HUES6 (cell line): ENCODE results near the gene INHBC.
"Not testable (repeated sequence)": the region's sequence is repeated elsewhere in the genome, so short reads cannot be mapped to it uniquely, and the experiment has no call there.

ENCODE experiments used
- H3K27ac ChIP-seq: 2 replicates; pipeline ENCODE4 v1.7.0; 2013; ENCODE audit warnings: low read depth, mild to moderate bottlenecking, low read length, inconsistent platforms
- H3K27me3 ChIP-seq: 2 replicates; pipeline ENCODE4 v1.6.1; 2013; ENCODE audit warnings: low read length; ENCODE audit not compliant: control insufficient read depth, insufficient read depth
- H3K36me3 ChIP-seq: 2 replicates; pipeline ENCODE4 v1.6.1; 2013; ENCODE audit warnings: low read length; ENCODE audit not compliant: control insufficient read depth, insufficient read depth
- H3K4me1 ChIP-seq: 2 replicates; pipeline ENCODE4 v1.6.1; 2013; ENCODE audit warnings: low read length; ENCODE audit not compliant: control insufficient read depth, insufficient read depth
- H3K4me3 ChIP-seq: 2 replicates; pipeline ENCODE4 v1.5.1; 2013; ENCODE audit warnings: low read depth, low read length
- H3K9ac ChIP-seq: one replicate; pipeline ENCODE4 v1.6.1; 2013; ENCODE audit warnings: mild to moderate bottlenecking, low read length
- H3K9me3 ChIP-seq: 2 replicates; pipeline ENCODE4 v1.6.1; 2013; ENCODE audit warnings: low read depth, low read length; ENCODE audit not compliant: control insufficient read depth, insufficient read depth

Gene INHBC

DNA sequence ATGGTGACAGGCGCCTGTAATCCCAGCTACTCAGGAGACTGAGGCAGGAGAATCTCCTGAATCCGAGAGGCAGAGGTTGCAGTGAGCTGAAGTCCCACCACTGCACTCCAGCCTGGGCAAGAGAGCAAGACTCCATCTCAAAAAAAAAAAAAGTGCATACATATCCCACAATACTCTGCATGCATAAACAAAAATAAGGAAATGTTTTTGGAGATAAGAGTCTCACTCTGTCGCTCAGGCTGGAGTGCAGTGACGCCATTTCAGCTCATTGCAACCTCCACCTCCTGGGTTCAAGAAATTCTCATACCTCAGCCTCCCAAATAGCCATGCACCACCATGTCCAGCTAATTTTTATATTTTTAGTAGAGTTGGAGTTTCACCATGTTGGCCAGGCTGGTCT, 32.4 kb upstream of the INHBC start:
- H3K4me3 ChIP-seq, H3K27me3 ChIP-seq, H3K9ac ChIP-seq, H3K36me3 ChIP-seq, H3K9me3 ChIP-seq, H3K27ac ChIP-seq, H3K4me1 ChIP-seq: not testable (repeated sequence)

GRCh38 chr12:57404966-57405640, 29.5 kb upstream of the INHBC start:
- no peaks in the 10 kb centered on the region for H3K36me3 ChIP-seq
- no peaks in the 10 kb centered on the region for H3K27me3 ChIP-seq
- no peak overlapping the region for H3K4me3 ChIP-seq
- H3K27ac ChIP-seq: no peak overlapping the region
- H3K9me3 ChIP-seq: no peaks in the 10 kb centered on the region
- H3K4me1 ChIP-seq: no peaks in the 10 kb centered on the region
- H3K9ac ChIP-seq: no peak overlapping the region

DNA sequence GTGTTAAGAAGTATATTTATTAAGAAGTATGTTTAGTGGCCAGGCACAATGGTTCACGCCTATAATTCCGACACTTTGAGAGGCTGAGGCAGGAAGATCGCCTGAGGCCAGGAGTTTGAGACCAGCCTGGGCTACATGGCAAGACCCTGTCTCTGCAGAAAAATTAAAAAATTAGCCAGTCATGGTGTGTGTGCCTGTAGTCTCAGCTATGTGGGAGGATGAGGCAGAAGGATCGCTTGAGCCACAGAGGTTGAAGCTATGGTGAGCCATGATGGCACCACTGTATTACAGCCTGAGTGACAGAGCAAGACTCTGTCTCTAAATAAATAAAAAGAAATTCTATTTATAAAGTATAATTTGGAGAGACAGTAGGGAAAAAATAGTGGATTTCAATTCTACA, 24.1 kb upstream of the INHBC start:
- no peak overlapping the region for H3K9ac ChIP-seq
- H3K36me3 ChIP-seq: no peaks in the 10 kb centered on the region
- no peaks in the 10 kb centered on the region for H3K27me3 ChIP-seq
- H3K4me3 ChIP-seq: no peak overlapping the region
- H3K27ac ChIP-seq: no peak overlapping the region
- H3K9me3 ChIP-seq: no peaks in the 10 kb centered on the region
- peaks cover 3% of the 10 kb centered on the region; the same call in 1 of the 2 replicates for H3K4me1 ChIP-seq

DNA sequence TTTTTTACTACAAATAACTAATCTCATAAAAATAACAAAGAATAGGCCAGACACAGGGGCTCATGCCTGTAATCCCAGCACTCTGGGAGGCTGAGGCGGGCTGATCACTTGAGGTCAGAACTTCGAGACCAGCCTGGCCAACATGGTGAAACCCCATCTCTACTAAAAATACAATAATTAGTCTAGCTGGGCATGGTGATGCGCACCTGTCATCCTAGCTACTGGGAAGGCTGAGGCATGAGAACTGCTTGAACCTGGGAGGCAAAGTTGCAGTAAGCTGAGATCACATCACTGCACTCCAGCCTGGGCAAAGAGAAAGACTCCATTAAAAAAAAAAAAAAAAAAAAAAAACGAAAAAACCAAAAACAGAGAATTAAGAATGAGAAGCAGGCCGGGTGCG, 20.4 kb upstream of the INHBC start:
- H3K4me3 ChIP-seq, H3K36me3 ChIP-seq, H3K27me3 ChIP-seq, H3K4me1 ChIP-seq, H3K9ac ChIP-seq, H3K9me3 ChIP-seq, H3K27ac ChIP-seq: not testable (repeated sequence)

DNA sequence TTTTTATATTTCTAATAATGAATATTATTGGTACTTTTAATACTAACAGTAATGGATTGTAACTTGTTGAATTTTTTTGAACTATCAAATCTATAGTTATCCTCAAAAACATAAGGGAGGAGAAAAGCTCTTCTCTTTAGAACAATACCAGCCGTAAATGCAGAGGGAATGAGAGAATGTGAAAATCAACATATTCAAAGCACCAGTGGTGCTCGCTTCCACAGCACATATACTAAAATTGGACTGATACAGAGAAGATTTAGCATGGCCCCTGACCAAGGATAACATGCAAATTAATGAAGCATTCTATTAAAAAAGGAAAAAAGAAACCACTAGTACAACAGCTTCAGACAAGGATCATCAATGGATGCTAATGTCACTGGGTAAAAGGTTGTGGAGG, 19.5 kb upstream of the INHBC start:
- Histone ChIP-seq H3K27me3 (no peaks in the 10 kb centered on the region), H3K9ac (no peak overlapping the region), H3K4me1 (peaks cover 8% of the 10 kb centered on the region), H3K36me3 (no peaks in the 10 kb centered on the region), H3K27ac (no peak overlapping the region), H3K9me3 (no peaks in the 10 kb centered on the region), H3K4me3 (no peak overlapping the region)

- Histone ChIP-seq H3K27ac (no peak overlapping the region), H3K9ac (no peak overlapping the region), H3K4me3 (no peak overlapping the region), H3K4me1 (peaks cover 8% of the 10 kb centered on the region), H3K36me3 (no peaks in the 10 kb centered on the region), H3K27me3 (no peaks in the 10 kb centered on the region), H3K9me3 (no peaks in the 10 kb centered on the region)
Observed at GRCh38 chr12:57416039-57416996, 18.3 kb upstream of the INHBC start.

- Histone ChIP-seq H3K4me3 (no peak overlapping the region), H3K27me3 (no peaks in the 10 kb centered on the region), H3K27ac (no peak overlapping the region), H3K9ac (no peak overlapping the region), H3K4me1 (peaks cover 8% of the 10 kb centered on the region), H3K9me3 (no peaks in the 10 kb centered on the region), H3K36me3 (no peaks in the 10 kb centered on the region)
Observed at GRCh38 chr12:57418255-57418654, 16.3 kb upstream of the INHBC start.

DNA sequence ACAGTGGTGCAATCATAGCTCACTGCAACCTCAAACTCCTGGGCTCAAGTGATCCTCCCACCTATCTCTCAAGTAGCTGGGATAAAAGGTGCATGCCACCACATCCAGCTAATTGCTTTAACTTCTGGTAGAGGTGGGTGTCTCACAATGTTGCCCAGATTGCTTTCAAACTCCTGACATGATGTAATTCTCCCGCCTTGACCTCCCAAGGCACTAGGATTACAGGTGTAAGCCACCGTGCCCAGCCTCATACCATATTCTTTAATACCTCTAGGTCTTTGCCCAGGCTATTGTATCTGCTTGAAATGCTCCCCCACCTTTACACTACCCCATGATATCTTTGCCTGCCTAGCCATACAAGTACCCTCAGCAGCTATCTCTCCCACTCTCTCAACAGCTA, 15.1 kb upstream of the INHBC start:
- no peaks in the 10 kb centered on the region for H3K27me3 ChIP-seq
- H3K36me3 ChIP-seq: 0 out of 2 replicates have a peak, but pooled peaks cover 5% of the 10 kb centered on the region
- peaks cover 8% of the 10 kb centered on the region for H3K4me1 ChIP-seq
- H3K9ac ChIP-seq: no peak overlapping the region
- H3K27ac ChIP-seq: no peak overlapping the region
- H3K9me3 ChIP-seq: no peaks in the 10 kb centered on the region
- no peak overlapping the region for H3K4me3 ChIP-seq

DNA sequence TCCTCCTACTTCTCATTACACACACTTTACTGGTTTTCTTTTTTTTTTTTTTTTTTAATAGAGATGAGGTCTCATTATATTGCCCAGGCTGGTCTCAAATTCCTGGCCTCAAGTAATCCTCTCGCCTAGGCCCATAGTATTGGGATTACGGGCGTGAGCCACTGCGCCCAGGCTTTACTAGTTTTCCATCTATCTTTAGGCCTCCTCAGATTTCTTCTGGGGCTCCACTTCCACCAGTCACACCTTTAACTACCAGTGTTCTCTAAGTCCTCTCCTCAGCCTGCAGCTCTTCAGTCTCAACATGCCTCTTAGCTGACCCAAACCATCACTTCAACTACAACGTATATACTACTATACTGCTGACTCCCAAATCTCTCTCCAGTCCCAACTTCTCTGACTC, 14.1 kb upstream of the INHBC start:
- no peaks in the 10 kb centered on the region for H3K9me3 ChIP-seq
- H3K27ac ChIP-seq: no peak overlapping the region
- no peak overlapping the region for H3K4me3 ChIP-seq
- peaks cover 5% of the 10 kb centered on the region; the same call in 1 of the 2 replicates for H3K4me1 ChIP-seq
- H3K9ac ChIP-seq: no peak overlapping the region
- no peaks in the 10 kb centered on the region for H3K27me3 ChIP-seq
- H3K36me3 ChIP-seq: 0 out of 2 replicates have a peak, but pooled peaks cover 5% of the 10 kb centered on the region

GRCh38 chr12:57426948-57427347, 7.6 kb upstream of the INHBC start:
- not testable (repeated sequence) for H3K27me3 ChIP-seq, H3K36me3 ChIP-seq, H3K9ac ChIP-seq, H3K9me3 ChIP-seq, H3K4me1 ChIP-seq, H3K4me3 ChIP-seq, H3K27ac ChIP-seq

DNA sequence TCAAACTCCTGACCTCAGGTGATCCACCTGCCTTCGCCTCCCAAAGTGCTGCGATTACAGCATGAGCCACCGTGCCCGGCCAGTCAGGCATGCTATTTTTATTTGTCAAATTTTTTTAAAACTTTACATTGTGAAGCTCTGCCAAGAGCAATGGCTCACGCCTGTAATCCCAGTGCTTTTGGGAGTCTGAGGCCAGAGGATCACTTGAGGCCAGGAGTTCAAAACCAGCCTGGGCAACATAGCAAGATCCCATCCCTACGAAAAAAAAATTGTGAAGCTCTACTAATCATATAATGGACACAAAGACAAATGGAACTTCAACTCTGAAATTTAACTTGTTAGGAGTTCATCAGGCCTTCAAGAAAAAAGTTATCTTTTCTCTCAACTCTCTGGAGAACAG, 5.6 kb upstream of the INHBC start:
- no peaks in the 10 kb centered on the region for H3K9me3 ChIP-seq
- H3K9ac ChIP-seq: no peak overlapping the region
- peaks cover 9% of the 10 kb centered on the region; the same call in 1 of the 2 replicates for H3K4me1 ChIP-seq
- H3K36me3 ChIP-seq: 0 out of 2 replicates have a peak, but pooled peaks cover 5% of the 10 kb centered on the region
- H3K27me3 ChIP-seq: no peaks in the 10 kb centered on the region
- H3K27ac ChIP-seq: no peak overlapping the region
- no peak overlapping the region for H3K4me3 ChIP-seq
